Peyer's patch (tissue), 4 donors: Measurements from ENCODE around the gene UBA3.
A peak's percentile ranks its signal among the peaks of the same experiment; 100 is the strongest.

Experiments
- POLR2A ChIP-seq, 2 donors: fragments of 450-650 bp; IDR thresholded peaks; one replicate each; pipeline ENCODE4 v1.5.1; 2017; ENCODE audit warnings: antibody characterized with exemption in 2 of 2, mild to moderate bottlenecking in 2 of 2, moderate library complexity in 2 of 2
- TF ChIP-seq, protein P1 (sequence below), 6 experiments: fragments of 450-650 bp in 4 of 6; fragments of 200-600 bp in 2 of 6; sonication (generic) in 1 of 6; IDR thresholded peaks; one replicate each; pipeline ENCODE4 v1.5.1; 2017 to 2019; ENCODE audit warnings: antibody characterized with exemption in 6 of 6, mild to moderate bottlenecking in 3 of 6, moderate library complexity in 1 of 6

DNA sequence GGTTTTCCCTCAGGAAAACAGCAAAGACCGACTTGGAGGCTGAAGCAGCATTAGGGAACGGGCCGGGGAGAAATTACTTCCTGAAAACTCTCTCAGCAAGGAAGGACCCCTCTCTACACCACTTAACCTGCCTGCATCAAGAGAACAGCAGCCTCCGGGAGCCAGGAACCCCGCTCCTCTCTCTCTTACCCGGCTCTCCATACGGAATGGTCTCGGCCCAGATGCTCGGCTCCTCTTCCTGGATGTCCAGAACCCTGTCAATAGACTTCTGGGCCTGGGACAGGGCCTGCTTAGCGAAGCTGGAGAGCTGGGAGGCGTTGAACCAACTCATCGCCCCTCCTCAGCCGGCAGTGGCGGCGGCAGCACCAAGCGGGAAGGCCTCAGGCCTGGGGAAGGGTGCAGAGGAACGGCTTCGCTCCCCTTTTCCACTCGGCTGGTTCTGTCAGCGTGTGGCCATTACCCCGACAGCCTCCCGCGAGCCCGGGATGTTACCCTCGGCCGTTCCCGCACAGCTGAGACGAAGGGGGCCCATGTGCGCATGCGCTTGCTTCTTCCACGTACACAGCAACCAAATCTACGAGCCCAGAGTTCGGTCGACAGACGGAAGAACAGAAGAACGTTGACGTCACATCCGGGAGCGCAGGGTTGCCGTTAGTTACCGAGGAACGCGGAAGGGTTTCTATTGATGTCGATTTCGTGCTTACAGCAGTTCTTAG, 28.3 kb downstream of the UBA3 start, which contains the start of gene TMF1:
- TF ChIP-seq POLR2A (IDR thresholded peaks at IDR 0.05) = peak; percentile 73 to 90
- TF ChIP-seq, protein P1, sequence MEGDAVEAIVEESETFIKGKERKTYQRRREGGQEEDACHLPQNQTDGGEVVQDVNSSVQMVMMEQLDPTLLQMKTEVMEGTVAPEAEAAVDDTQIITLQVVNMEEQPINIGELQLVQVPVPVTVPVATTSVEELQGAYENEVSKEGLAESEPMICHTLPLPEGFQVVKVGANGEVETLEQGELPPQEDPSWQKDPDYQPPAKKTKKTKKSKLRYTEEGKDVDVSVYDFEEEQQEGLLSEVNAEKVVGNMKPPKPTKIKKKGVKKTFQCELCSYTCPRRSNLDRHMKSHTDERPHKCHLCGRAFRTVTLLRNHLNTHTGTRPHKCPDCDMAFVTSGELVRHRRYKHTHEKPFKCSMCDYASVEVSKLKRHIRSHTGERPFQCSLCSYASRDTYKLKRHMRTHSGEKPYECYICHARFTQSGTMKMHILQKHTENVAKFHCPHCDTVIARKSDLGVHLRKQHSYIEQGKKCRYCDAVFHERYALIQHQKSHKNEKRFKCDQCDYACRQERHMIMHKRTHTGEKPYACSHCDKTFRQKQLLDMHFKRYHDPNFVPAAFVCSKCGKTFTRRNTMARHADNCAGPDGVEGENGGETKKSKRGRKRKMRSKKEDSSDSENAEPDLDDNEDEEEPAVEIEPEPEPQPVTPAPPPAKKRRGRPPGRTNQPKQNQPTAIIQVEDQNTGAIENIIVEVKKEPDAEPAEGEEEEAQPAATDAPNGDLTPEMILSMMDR (IDR thresholded peaks at IDR 0.05) = no peak
